DND-41 (cell line): ENCODE data around the gene SOX18.

Experiments
- ATAC-seq: fragments of 200-7000 bp; cut with Tn5 transposase; 3 replicates; pipeline ENCODE4 v1.9.1; 2021; ENCODE audit warnings: low read depth; ENCODE audit not compliant: insufficient read depth
- DNase-seq: peaks from one replicate; pipeline ENCODE4 v3.0.0-alpha.2; 2020
- H2AFZ ChIP-seq: 2 replicates; pipeline ENCODE4 v1.6.0; 2012; ENCODE audit warnings: low read depth, low read length
- H3K27ac ChIP-seq: 2 replicates; pipeline ENCODE4 v1.5.1; 2012; ENCODE audit warnings: low read length, inconsistent platforms
- H3K27me3 ChIP-seq: fragments of 200-600 bp; sonication (generic); 2 replicates; pipeline ENCODE4 v1.6.0; 2012; ENCODE audit warnings: low read length, mild to moderate bottlenecking, inconsistent platforms; ENCODE audit not compliant: insufficient read depth, poor library complexity
- H3K36me3 ChIP-seq: 2 replicates; pipeline ENCODE4 v1.5.1; 2012; ENCODE audit warnings: low read length, inconsistent platforms; ENCODE audit not compliant: insufficient read depth
- H3K4me1 ChIP-seq: 2 replicates; pipeline ENCODE4 v1.5.1; 2012; ENCODE audit warnings: mild to moderate bottlenecking, low read length; ENCODE audit not compliant: insufficient read depth
- H3K4me2 ChIP-seq: 2 replicates; pipeline ENCODE4 v1.6.0; 2012; ENCODE audit warnings: mild to moderate bottlenecking, moderate library complexity, low read length, inconsistent platforms; ENCODE audit not compliant: insufficient read depth
- H3K4me3 ChIP-seq, 2 experiments: fragments of 200-600 bp in 1 of 2; shearing (Covaris generic) in 1 of 2; 2 replicates each; pipeline ENCODE4 v1.5.1; 2012 to 2016; ENCODE audit warnings: inconsistent platforms in 2 of 2, low read length in 2 of 2, mild to moderate bottlenecking in 2 of 2, low read depth in 1 of 2, moderate library complexity in 1 of 2
- H3K79me2 ChIP-seq: 2 replicates; pipeline ENCODE4 v1.6.0; 2012; ENCODE audit warnings: low read length, inconsistent platforms; ENCODE audit not compliant: insufficient read depth
- H3K9ac ChIP-seq: 2 replicates; pipeline ENCODE4 v1.6.0; 2012; ENCODE audit warnings: low read depth, mild to moderate bottlenecking, inconsistent platforms, low read length, moderate library complexity
- H3K9me3 ChIP-seq: 2 replicates; pipeline ENCODE4 v1.5.1; 2012; ENCODE audit warnings: low read length, moderate library complexity, mild to moderate bottlenecking, inconsistent platforms; ENCODE audit not compliant: insufficient read depth, severe bottlenecking
- H4K20me1 ChIP-seq: 2 replicates; pipeline ENCODE4 v1.6.0; 2012; ENCODE audit warnings: low read length; ENCODE audit not compliant: insufficient read depth
- CTCF ChIP-seq: IDR thresholded peaks from 2 replicates; pipeline ENCODE4 v1.5.1; 2012; ENCODE audit warnings: borderline replicate concordance, low read length, moderate library complexity, mild to moderate bottlenecking; ENCODE audit not compliant: poor library complexity, severe bottlenecking; ENCODE audit errors: extremely low read depth
- EZH2 ChIP-seq: IDR thresholded peaks from 3 replicates; pipeline ENCODE4 v1.6.1; 2012; ENCODE audit warnings: borderline replicate concordance, low read depth, mild to moderate bottlenecking, moderate library complexity, low read length, inconsistent platforms; ENCODE audit not compliant: severe bottlenecking

Gene SOX18

GRCh38 chr20:64077541-64077875, 28.1 kb upstream of the SOX18 start:
- H3K4me3 ChIP-seq, result no peak overlapping the region
- 0 out of 2 replicates have a peak overlapping the region, but pooled peaks have one; percentile 92 for H3K4me2 ChIP-seq
- H3K9me3 ChIP-seq, result no peaks in the 10 kb centered on the region

GRCh38 chr20:64077094-64077493, 27.7 kb upstream of the SOX18 start:
- ATAC-seq, result no peak
- Histone ChIP-seq H3K36me3 (peaks cover 35% of the 10 kb centered on the region), H3K4me3 (no peak overlapping the region), H3K4me1 (peaks cover 23% of the 10 kb centered on the region), H3K79me2 (peaks cover 12% of the 10 kb centered on the region), H4K20me1 (peaks cover 27% of the 10 kb centered on the region), H3K9me3 (no peaks in the 10 kb centered on the region), H3K27me3 (no peaks in the 10 kb centered on the region), H3K4me2 (no peak overlapping the region), H3K9ac (peak overlapping the region; percentile 1; the same call in 1 of the 2 replicates), H3K27ac (no peak overlapping the region), H2AFZ (no peak overlapping the region)
- DNase-seq, result peak; percentile 52
- TF ChIP-seq CTCF, result no peak
- no peak for TF ChIP-seq EZH2

More at GRCh38 chr20:64077541-64077875, 28.1 kb upstream of the SOX18 start:
- peak overlapping the region; percentile 1; the same call in 1 of the 2 replicates for H3K9ac ChIP-seq
- peaks cover 23% of the 10 kb centered on the region for H3K4me1 ChIP-seq
- TF ChIP-seq EZH2 (no peak), CTCF (no peak)
- no peak overlapping the region for H2AFZ ChIP-seq
- peaks cover 28% of the 10 kb centered on the region for H4K20me1 ChIP-seq
- H3K36me3 ChIP-seq, result peaks cover 31% of the 10 kb centered on the region
- ATAC-seq (0 out of 3 replicates have a peak, but pooled peaks have one; percentile 10), DNase-seq (no peak)
- H3K27me3 ChIP-seq, result no peaks in the 10 kb centered on the region
- H3K27ac ChIP-seq, result no peak overlapping the region
- H3K79me2 ChIP-seq, result peaks cover 12% of the 10 kb centered on the region

DNA sequence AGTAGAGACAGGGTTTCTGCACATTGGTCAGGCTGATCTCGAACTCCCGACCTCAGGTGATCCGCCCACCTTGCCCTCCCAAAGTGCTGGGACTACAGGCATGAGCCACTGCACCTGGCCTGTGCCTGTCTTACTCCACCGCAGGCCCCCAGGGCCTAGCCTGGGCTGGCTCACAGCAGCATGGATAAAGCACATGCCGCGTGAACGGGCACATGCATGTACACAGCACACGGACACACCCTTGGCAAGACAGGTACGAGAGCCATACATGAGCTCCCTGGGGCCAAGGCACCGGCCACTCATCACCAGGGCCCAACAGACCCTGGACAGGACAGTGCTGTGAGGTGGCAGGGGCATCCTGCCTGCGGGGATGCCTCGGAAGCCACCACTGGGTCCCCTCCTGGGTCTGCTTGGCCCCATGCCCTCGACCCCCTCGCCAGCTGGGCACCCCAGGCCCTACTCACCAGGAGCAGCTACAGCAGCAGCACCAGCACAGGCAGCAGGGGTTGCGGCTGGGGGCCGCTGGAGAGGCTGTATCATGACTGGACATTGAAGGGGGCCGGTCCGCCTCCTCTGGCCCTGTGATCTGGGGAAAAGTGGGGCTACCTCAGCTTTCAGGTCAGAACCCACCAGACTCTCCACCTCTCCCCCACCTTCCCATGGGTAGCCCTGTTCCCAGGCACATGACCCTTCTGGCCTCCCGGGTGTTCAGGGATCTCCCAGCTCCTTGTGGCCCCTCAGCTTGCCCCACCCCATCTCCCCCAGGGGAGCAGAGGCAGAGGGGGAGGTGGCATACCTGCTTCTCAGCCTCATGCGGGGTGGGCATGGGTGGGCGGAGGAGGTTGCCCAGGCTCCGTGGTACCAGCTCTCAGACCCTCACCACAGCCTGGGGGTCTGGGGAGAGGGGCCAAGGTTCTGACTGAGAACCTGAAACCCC, 26.9 kb upstream of the SOX18 start:
- H3K4me3 ChIP-seq, result no peak overlapping the region
- H3K27me3 ChIP-seq, result no peaks in the 10 kb centered on the region

More for the DNA sequence above, 26.9 kb upstream of the SOX18 start:
- H3K36me3 ChIP-seq, result peaks cover 36% of the 10 kb centered on the region
- H2AFZ ChIP-seq, result no peak overlapping the region
- H3K9ac ChIP-seq, result no peak overlapping the region
- no peak for ATAC-seq
- no peak for TF ChIP-seq CTCF
- no peak for TF ChIP-seq EZH2
- H3K4me1 ChIP-seq, result peaks cover 23% of the 10 kb centered on the region
- DNase-seq, result no peak
- peaks cover 29% of the 10 kb centered on the region for H4K20me1 ChIP-seq
- no peak overlapping the region for H3K4me2 ChIP-seq
- no peak overlapping the region for H3K27ac ChIP-seq
- peaks cover 12% of the 10 kb centered on the region for H3K79me2 ChIP-seq
- H3K9me3 ChIP-seq, result no peaks in the 10 kb centered on the region
